Skin epidermis (tissue), 12 donors: Measurements from ENCODE around the gene GLB1L2.
A peak's percentile ranks its signal among the peaks of the same experiment; 100 is the strongest.

Experiments used
- H3K27ac ChIP-seq, 21 experiments: fragments of 200-600 bp; sonication (generic) in 11 of 21; one replicate each; pipeline ENCODE4 v1.5.0; 2020; ENCODE audit warnings: mild to moderate bottlenecking in 3 of 21, inconsistent platforms in 2 of 21, moderate library complexity in 2 of 21
- H3K4me3 ChIP-seq, 7 experiments: fragments of 200-600 bp; sonication (generic) in 2 of 7; one replicate each; pipeline ENCODE4 v1.5.0; 2020; ENCODE audit warnings: inconsistent platforms in 2 of 7, mild to moderate bottlenecking in 2 of 7, moderate library complexity in 1 of 7

GLB1L2 gene

GRCh38 chr11:134413043-134413825, 81.4 kb downstream of the GLB1L2 start:
- H3K27ac ChIP-seq: no peak overlapping the region
- peak overlapping the region in 2 of 7 experiments; percentile 16 to 37 for H3K4me3 ChIP-seq

- Histone ChIP-seq H3K27ac (no peak overlapping the region), H3K4me3 (no peak overlapping the region)
These were observed 82.3 kb downstream of the GLB1L2 start for GRCh38 chr11:134413826-134414731.

- Histone ChIP-seq H3K27ac (no peak overlapping the region), H3K4me3 (no peak overlapping the region)
These were observed 83.3 kb downstream of the GLB1L2 start for GRCh38 chr11:134414766-134415765.

- no peak overlapping the region for H3K27ac ChIP-seq
- H3K4me3 ChIP-seq: no peak overlapping the region
These were observed 84.9 kb downstream of the GLB1L2 start for GRCh38 chr11:134416726-134417125.

- no peak overlapping the region for H3K4me3 ChIP-seq
- no peak overlapping the region for H3K27ac ChIP-seq
These were observed 86.4 kb downstream of the GLB1L2 start for GRCh38 chr11:134417871-134418840.

- Histone ChIP-seq H3K4me3 (no peak overlapping the region), H3K27ac (no peak overlapping the region)
These were observed 91.3 kb downstream of the GLB1L2 start for GRCh38 chr11:134423106-134423505.

- Histone ChIP-seq H3K4me3 (no peak overlapping the region), H3K27ac (no peak overlapping the region)
These were observed 93.6 kb downstream of the GLB1L2 start for GRCh38 chr11:134425413-134425812.
